HG03571 (cell line): Measurements from ENCODE around the gene AARS2.
"Not testable (repeated sequence)": the region's sequence is repeated elsewhere in the genome, so short reads cannot be mapped to it uniquely, and the experiment has no call there.

Source experiments
- ATAC-seq: cut with Tn5 transposase; IDR thresholded peaks from one replicate; pipeline ENCODE4 v1.9.1; 2021; ENCODE audit not compliant: unreplicated experiment

The AARS2 gene

DNA sequence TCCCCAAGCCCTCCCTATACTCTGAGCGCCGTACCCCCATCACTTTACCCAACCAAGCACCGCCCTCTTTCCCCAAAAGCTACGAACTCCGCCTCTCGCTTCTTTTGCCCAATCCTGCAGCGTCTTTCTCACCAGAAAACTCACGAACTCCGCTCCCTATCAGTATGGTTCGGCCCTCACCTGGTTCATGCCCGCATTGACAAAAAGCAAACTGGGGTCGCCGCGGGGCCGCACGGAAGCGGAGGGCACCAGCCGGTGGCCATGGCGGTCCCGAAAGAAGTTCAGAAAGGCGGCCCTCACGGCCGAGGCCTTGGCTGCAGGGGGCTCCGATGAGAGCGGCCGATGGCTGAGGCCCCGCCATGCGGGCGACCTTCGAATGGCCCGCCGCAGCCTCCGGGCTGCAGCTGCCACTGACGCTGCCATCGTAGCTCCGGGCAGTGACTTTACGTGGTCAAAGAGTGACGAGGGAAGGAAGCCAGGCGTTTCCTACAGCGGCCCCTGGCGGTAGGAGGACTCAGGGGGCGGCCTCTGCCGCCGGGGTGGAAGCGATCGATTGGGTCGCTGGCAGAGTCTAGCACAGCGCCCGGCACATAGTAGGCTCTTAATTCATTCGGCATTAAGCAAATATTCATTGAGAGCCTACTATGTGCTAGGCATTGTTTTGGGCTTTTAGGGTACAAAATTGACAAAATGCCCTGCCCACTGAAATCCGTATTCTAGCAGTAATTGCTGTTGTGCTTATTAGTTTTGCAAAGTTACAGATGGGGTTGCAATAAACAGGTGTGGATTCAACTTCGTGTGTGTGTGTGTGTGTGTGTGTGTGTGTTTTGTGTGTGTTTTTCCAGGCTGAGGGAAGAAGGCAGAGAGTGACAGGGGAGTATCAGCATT is at the start of gene AARS2:
TSS of gene AARS2 (minus strand) at position 447 of the 888 bp plus-strand sequence. CDS start at position 423, 24 bp downstream.
- ATAC-seq: peak; percentile 90

DNA sequence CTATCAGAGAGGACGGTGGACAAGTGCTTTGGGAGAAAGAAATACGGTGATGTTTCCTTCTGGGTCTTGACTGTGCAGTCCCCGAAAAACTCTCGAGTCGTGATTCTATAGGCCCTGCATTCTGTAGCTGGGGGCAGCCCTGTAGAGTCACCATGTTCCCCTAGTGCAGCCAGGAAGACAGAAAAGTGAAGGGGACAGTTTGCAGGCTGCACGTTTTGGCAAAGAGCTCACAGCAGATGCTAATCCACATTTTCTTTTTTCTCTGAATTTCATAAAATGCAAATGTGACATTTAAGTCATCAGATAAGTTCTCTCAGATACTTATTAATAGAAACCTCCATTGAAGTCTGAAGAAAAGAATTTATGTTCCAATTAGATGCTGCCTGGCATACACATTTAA is 48.8 kb upstream of the AARS2 start:
- ATAC-seq: no peak

DNA sequence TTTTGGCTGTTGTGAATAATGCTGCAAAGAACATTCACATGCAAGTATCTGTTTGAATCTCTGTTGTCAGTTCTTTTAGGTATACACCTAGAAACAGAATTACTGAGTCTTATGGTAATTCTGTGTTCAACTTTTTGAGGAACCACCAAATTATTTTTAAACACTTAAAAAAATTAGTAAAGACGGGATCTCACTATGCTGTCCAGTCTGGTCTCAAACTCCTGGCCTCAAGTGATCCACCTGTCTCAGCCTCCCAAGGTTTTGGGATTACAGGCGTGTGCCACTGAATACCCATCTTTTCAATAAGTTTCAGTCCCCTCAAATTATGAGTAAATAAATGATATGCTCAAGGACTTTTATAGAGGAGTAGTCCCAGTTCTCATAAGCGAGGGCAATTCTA is 46.8 kb upstream of the AARS2 start:
- ATAC-seq: no peak

DNA sequence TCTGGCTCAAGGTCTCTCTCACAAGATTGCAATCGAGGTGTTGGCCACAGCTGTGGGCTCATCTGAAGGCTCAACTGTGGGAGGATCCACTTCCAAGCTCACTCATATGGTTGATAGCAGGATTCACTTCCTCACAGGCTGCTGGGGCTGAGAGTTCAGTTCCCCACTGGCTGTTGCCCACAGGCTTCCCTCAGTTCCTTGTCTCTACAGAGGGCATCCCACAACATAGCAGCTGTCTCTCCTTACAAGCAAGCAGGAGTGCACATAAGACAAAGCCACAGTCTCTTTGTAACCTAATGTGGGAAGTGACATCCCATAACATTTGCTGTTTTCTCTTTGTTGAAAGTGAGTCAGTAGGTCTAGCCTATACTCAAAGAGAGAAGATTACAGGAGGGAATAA is 43.3 kb upstream of the AARS2 start:
- no peak for ATAC-seq

DNA sequence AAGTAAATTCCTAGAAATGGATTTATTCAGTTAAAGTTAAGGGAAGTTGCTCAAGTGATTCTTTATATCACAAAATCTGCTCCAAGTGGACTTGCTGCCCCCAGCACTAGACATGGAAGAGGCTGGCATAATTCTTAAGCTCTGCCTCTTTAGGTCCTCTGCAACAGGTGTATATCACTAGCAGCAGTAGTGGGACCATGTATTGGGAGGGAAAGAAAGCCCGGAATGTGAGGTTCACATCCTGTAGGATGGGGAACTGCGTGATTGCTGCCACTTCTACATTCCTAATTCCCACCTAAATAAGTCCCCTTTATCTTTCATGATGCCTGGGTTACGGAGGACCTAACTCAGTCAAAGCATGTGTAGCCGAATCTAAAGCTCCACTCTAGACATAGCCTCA is 42.5 kb upstream of the AARS2 start:
- ATAC-seq: no peak

DNA sequence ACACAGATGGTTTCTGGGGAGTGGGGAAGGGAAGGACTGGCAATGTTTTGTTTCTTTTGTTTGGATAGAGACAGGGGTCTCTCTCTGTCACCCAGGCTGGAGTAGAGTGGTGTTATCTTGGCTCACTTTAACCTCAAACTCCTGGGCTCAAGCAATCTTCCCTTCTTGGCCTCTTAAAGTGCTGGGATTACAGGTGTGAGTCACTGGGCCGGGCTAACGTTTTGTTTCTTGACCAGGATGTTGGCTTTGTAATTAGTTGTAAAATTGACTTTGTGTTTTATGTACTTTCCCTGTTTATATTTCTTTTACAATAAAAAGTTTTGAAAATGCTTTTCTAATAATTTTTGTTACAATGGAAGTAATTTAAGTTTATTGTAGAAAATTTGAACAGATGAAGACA is 40.2 kb upstream of the AARS2 start:
- ATAC-seq: no peak

DNA sequence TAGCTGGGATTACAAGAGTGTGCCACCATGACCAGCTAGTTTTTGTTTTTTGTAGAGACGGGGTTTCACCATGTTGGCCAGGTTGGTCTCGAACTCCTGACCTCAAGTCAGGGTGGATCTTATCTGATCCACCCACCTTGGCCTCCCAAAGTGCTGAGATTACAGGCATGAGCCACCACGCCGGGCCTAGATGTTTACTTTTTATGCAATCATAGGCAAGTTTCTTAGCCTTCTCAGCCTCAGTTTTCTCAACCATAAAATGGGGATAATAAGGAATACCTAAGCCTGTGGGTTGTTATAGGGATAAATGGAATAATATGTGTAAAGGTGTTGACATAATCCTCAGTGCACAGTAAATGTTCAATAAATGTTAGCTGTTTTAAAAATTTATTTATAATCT is 39.1 kb upstream of the AARS2 start:
- no peak for ATAC-seq

DNA sequence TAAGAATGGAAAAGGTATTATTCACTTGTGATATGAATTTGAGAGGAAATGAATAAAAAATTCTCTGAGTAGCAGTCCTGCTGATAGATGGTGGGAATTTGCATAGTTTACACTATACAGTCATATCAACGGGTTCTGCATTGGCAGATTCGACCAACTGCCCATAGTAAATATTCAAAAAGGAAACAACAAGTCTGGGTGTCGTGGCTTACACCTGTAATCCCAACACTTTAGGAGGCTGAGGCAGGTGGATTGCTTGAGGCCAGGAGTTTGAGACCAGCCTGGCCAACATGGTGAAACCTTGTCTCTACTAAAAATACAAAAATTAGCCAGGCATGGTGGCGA is 37.5 kb upstream of the AARS2 start:
- ATAC-seq: not testable (repeated sequence)

DNA sequence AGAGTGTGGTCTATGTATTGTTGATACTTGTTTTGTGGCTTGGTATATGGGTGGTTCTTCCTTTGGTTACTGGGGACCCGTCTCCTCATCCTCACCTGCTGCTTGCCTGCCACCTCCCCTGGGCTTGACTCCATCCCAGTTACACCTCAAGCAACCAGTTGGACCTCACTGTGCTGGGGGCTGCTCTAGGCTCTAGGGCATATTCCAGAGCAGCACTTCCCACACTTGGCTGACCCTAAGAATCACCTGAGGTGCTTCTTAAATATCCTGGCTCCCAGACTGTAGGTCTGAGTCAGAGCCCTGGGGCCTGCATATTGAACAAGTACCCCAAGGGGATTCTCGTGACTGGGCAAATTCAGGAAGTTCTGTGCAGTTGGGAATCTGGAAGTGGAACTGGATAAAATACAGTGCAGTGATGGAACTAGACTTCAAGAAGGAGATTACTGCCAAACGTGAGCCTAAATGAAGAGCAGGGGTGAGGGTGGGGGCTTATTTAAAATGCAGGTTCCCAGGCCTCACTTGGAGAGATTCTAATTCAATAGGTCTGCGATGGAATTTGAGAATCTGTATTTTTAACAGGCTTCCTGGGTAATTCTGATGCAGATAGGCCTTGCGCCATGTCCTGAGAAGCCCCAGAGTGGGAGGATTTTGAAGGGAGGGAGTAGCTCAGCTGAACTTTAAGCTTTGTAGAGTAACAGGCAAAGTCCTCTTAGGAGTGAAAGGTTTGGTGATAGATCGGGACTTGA is 36.9 kb upstream of the AARS2 start:
- ATAC-seq: no peak

DNA sequence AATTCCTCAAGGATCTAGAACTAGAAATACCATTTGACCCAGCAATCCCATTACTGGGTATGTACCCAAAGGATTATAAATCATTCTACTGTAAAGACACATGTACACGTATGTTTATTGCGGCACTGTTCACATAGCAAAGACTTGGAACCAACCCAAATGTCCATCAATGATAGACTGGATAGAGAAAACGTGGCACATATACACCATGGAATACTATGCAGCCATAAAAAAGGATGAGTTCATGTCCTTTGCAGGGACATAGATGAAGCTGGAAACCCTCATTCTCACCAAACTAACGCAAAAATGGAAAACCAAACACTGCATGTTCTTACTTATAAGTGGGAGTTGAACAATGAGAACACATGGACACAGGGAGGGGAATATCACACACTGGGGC is 33.7 kb upstream of the AARS2 start:
- ATAC-seq: not testable (repeated sequence)

DNA sequence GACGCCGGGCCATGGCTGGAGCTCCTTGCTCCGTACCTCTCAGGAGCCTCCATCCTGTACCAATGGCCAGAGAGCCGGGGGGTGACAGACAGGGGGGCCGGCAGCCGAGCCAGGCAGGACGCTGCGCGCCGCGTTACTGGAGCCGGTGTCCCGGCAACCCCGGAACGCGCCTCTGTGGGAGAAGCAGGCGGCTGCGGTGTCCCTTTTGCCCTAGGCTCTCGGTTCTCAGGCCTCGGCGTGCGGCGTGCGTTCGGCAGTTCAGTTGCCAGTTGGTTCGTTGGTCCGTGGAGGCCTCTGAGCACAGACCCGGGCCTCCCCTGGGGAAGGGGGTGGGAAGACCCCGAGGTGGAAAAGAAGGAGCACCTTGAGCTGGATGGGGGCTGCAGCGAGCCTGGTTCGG is 29.3 kb upstream of the AARS2 start, which contains the start of gene SPATS1:
TSS of gene SPATS1 (plus strand) at position 162 of the 400 bp plus-strand sequence. CDS start 446 bp downstream, outside the sequence.
- ATAC-seq: no peak

DNA sequence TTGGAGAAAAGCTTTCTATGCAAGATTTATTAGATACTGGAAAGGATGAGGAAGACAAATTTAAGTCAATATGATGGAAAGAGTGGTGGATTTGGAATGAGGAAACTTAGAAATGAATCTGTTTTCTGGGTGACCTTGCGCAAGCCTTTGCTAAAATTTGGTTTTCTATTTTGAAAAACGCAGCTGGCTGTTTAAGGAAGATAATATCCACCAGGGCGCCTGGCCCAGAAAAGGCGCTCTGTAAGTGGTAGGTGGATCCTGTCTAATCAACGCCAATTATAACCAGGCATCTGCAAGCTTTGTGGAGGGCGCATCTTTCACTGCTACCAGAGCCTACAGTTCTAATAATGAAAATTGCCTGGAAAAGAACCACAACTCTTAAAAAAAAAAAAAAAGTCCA is 28.9 kb upstream of the AARS2 start:
- ATAC-seq: no peak

DNA sequence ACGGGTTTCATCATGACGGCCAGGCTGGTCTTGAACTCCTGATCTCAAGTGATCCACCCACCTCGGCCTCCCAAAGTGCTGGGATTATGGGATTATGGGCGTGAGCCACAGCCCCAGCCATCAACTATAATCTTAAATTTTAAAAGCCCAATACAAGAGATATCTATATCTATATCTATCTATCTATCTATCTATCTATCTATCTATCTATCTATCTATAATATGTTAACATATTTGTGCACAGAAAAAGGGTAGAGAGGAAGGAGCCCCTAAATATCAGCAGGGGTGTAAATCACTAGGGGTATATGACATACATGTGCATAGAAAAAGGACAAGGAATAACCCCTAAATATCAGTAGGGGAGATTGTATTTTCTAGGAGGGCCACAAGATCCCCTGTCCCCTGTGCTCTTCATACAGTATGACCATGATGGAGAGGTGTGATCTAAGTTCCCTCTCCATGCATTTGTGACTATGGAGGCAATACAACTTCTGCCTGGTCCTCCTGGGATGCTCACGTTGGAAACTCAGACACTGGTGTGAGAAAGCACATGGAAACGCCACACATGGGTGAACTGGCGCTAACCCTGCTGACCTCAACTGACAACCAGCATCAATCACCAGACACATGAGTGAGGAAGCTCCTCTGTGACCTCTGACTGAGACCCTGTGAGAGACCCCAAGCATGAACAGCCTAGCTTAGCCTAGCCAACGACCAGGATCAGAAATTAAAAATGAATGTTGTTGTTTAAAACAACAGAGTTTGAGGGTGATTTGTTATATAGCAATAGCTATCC is 28.1 kb upstream of the AARS2 start:
- no peak for ATAC-seq

DNA sequence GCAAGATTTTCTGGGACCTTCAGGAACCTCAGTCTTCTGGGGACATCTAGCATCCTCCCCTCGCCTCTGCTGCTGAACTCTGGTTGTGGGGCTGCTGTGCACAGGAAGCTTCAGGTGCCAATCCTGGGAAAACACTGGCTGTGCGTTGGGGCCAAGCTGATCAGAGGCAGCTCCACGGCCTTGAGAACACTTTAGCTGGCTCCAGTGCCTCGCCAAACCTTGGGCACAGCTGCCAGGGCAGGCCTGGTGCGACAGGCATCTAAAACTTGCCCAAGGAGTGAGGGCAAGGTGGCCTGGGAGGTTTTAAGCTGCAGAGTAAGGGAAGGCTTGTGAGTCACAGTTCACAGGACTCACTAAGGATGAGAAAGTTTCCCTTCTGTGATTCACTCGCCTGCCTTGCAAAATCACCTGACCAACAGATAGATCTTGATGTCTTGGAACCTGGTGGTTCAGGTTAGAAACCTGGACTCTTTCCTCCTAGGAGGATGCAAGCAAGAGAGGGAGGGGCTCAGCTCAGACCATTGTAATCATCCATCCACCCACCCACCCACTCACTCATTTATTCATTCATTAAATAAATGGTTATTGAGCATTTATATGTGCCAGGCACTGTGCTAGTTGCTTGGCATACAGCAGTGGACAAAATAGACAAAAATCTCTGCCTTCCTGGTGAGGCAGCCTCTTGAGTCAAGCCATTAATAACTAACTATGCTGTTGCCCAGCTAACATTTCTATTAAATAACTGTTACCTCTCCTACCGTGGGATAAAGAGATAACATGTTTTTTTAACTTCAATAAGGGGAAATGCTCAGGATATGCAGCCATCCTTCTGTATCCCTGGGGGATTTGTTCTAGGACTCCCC is 26.8 kb upstream of the AARS2 start:
- no peak for ATAC-seq

DNA sequence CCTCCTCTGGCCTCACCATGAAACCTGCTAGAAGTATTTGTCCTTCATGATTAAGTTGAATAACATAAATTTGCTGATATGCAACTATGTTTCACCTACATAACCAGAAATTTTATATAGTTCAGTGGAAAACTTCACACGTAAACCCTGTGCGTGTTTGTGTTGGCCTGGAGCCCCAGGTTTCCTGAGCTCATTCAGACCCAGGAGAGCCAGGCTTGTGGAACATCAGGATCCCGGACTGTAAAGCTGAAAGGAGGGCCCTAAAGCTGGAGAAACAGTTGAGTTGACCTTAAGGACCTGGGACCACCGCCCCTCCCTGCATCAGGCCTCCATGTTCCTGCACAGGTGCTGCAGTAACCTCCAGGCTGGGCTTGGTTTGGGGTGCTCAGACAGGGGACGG is 26.2 kb upstream of the AARS2 start:
- no peak for ATAC-seq

DNA sequence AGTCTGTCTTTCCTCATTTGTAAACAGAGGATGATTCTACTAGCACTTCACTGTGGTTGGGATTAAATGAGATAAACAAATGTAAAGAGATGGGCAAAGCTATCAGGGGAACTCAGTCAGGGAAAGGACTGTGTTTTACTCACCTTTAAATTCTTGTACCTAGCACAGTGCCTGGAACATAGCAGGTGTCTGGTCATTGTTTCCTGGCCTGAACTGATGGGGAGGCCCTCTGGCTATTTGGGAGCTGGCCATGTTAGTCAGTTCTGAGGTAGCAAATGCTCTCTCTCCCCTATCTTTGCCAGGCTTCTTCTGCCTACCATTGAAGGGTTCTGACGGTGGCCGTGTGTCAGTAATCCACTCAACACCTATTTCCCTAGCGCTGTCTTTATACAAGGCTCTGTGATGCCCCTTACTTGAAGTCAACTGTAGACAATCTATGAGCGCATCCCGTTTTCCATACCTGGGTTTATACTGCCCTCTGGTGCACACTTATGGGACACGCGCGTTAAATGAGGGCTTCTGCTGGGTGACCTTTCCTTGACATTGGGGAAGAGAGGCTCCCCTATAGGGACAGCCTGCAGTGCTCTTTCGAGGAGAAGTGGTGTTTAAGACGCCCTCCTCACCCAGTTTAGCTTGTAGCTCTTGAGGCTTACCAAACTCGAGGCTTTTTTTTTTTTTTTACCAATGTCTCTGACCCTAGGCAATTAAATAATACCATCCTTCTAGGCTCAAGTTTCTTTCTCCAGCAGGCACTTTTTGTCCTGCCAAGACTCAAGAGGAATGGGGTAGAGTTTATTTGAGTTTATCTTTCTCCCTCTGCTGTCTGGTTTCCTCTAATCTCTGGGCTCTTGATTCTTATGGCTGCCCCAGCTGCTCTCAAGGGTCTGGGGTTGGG is 25.3 kb upstream of the AARS2 start:
- ATAC-seq: no peak

DNA sequence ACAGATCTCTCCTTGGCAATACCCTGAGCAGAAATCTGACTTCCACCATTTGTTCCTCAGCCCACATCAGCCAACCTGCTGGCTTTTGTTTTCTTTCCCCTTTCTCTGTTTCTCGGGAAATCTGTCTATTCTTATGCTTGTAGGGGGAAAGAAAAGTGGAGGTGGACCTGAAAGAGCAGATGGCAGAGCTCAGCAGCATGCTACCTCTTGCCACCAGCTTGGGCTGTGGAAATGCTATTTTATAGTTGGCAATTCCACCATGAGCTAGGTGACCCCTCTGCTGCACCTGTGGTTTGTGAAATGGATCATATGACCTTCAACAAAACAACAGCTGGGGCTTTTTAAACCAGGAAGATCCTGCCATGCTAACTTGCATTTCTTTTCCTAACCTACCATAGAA is 22.5 kb upstream of the AARS2 start:
- ATAC-seq: no peak

DNA sequence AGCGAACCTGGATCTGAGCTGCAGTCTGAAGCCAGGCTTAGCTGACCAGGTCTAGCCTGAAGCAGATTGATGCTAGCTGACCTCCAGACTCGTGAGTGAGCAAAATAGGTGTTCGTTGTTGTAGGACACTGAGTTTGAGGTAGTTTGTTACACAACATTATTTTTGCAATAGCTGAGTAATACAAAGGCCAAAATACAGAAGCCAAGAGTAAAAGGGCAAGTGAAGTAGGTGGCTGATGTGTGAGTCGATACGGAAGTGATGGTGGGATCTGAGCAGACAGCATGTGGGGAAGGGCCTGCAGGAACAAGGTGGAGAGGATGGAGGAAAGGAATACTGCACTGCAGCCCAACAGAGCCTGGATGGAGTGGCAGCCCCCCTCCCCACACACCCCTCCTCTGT is 20.8 kb upstream of the AARS2 start:
- no peak for ATAC-seq

DNA sequence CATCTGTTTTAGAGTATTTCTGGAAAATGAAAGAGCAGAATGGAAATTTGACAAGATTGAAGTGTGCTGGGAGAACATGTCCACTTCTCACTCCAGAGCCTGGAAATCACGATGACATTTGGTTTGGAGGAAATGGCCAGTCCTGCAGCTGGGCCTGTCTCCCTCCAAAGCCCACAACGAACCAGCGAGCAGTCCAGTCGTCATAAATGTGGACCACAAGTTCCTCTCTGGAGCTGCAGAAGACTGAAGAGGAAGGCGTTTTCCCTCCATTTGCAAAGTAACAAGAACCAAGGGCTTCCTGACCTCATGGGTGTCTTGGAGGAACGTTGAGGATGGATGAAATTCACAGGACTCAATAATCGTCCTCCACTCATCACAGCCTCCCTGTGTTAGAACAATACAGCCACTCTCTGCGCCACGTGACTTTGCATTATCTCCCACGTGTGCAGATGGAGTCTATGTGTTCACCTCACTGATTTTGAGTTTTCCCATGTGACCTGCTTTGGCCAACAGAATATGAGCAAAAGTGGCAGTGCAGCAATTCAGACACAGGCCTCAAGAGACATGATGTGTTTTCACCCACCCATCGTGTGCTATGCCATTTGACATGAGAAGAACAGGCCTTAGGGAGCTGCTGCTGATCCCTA is 20.2 kb upstream of the AARS2 start:
- no peak for ATAC-seq
